CD4-positive, alpha-beta T cell (primary cell): ENCODE results near the gene TUBGCP2. TPM values are rescaled to one million over a fixed set of nuclear protein-coding genes. Genes with fewer than 3 reads are reported as not detected.

Experiments used
- ATAC-seq: fragments of 200-7000 bp; cut with Tn5 transposase; one replicate; pipeline ENCODE4 v1.10.0; 2022; ENCODE audit warnings: mild to moderate bottlenecking; ENCODE audit not compliant: poor library complexity
- CTCF ChIA-PET: fragments of 350-600 bp; sonication (Branson Sonifier 250); formaldehyde crosslinking; loops from one replicate; lab custom pipeline; 2021; ENCODE audit warnings: antibody characterized with exemption, inconsistent platforms; lab: Charles Lee
- POLR2A ChIA-PET: fragments of 350-600 bp; sonication (Branson Sonifier 250); formaldehyde crosslinking; loops from one replicate; lab custom pipeline; 2021; ENCODE audit warnings: antibody characterized with exemption, inconsistent platforms; lab: Charles Lee
- DNase-seq, 14 experiments: peaks; one replicate each; pipeline ENCODE4 v3.0.0-alpha.2; 2013 to 2020; ENCODE audit warnings: mixed read lengths in 2 of 14
- H3K27ac ChIP-seq, 2 donors: one replicate each; pipeline versions ENCODE4 v1.5.1 to v1.7.0; 2013; ENCODE audit warnings: low read length in 2 of 2, low read depth in 1 of 2, mild to moderate bottlenecking in 1 of 2
- H3K27me3 ChIP-seq, 2 experiments: 1 replicate in 1 of 2; 2 replicates in 1 of 2; pipeline versions ENCODE4 v1.6.1 to v1.7.0; 2013; ENCODE audit warnings: low read length in 2 of 2, control low read depth in 1 of 2, mild to moderate bottlenecking in 1 of 2, moderate library complexity in 1 of 2; ENCODE audit not compliant: insufficient read depth in 2 of 2, control insufficient read depth in 1 of 2
- H3K36me3 ChIP-seq: one replicate; pipeline ENCODE4 v1.6.1; 2013; ENCODE audit warnings: low read length, control low read depth; ENCODE audit not compliant: insufficient read depth
- H3K4me1 ChIP-seq: one replicate; pipeline ENCODE4 v1.6.1; 2013; ENCODE audit warnings: low read length, control low read depth; ENCODE audit not compliant: insufficient read depth
- H3K4me3 ChIP-seq: one replicate; pipeline ENCODE4 v1.5.1; 2013; ENCODE audit warnings: mild to moderate bottlenecking, low read length, moderate library complexity
- H3K9me3 ChIP-seq, 2 experiments: 1 replicate in 1 of 2; 2 replicates in 1 of 2; pipeline versions ENCODE4 v1.6.1 to v1.7.0; 2013; ENCODE audit warnings: low read length in 2 of 2, mild to moderate bottlenecking in 2 of 2, control low read depth in 1 of 2, moderate library complexity in 1 of 2; ENCODE audit not compliant: control insufficient read depth in 1 of 2, insufficient read depth in 1 of 2
- H3K27ac Mint-ChIP-seq: one replicate; pipeline ENCODE4 v1.8.0; 2020; ENCODE audit warnings: mixed read lengths
- H3K27me3 Mint-ChIP-seq: one replicate; pipeline ENCODE4 v1.8.0; 2021; ENCODE audit warnings: mixed read lengths
- H3K36me3 Mint-ChIP-seq: one replicate; pipeline ENCODE4 v1.8.0; 2021; ENCODE audit warnings: low read depth, mixed read lengths
- H3K4me1 Mint-ChIP-seq: one replicate; pipeline ENCODE4 v1.8.0; 2021; ENCODE audit warnings: low read depth, mixed read lengths
- H3K4me3 Mint-ChIP-seq: one replicate; pipeline ENCODE4 v1.8.0; 2020; ENCODE audit warnings: mild to moderate bottlenecking, mixed read lengths
- H3K9me3 Mint-ChIP-seq: one replicate; pipeline ENCODE4 v1.8.0; 2020; ENCODE audit warnings: mixed read lengths
- CTCF ChIP-seq: fragments of 200-600 bp; IDR thresholded peaks from one replicate; pipeline ENCODE4 v1.8.0; 2022; ENCODE audit warnings: antibody characterized with exemption, mild to moderate bottlenecking
- intact Hi-C, 2 experiments: fragments of 100-400 bp; cut with DNase I in 1 of 2; cut with micrococcal nuclease in 1 of 2; formaldehyde crosslinking; loops; one replicate each; pipeline versions ENCODE4 v1.15.1 to v1.9.0; 2023 to 2025; cut with DNase I, micrococcal nuclease
- total RNA-seq, 174 experiments: library from RNA in 2 of 174; stranded (reverse) in 2 of 174; gene quantifications; one replicate each; pipeline ENCODE4 v1.2.3 and lab custom pipeline; 2021 to 2026

Gene TUBGCP2
- total RNA-seq, 2 experiments from 2014 or later, result 89.3 to 94.2 TPM

GRCh38 chr10:133309720-133310398 is 1.2 kb upstream of the TUBGCP2 start:
- H3K4me3 ChIP-seq, result peak overlapping the region; percentile 38
- CTCF ChIA-PET, result no interaction called here

GRCh38 chr10:133309100-133309719 is 538 bp upstream of the TUBGCP2 start:
- peaks cover 35% of the 10 kb centered on the region for H3K4me1 ChIP-seq
- CTCF ChIA-PET, result no interaction called here
- ATAC-seq, result peak; percentile 67
- H3K9me3 ChIP-seq, result peaks cover 0 to 9% of the 10 kb centered on the region in 2 experiments
- H3K27me3 Mint-ChIP-seq, result peaks cover 7% of the 10 kb centered on the region
- H3K27ac Mint-ChIP-seq, result peak overlapping the region; percentile 87
- peaks cover 51% of the 10 kb centered on the region for H3K36me3 Mint-ChIP-seq
- POLR2A ChIA-PET, result no interaction called here
- H3K4me3 Mint-ChIP-seq, result peak overlapping the region; percentile 86
- peaks cover 45% of the 10 kb centered on the region for H3K36me3 ChIP-seq
- no peaks in the 10 kb centered on the region for H3K9me3 Mint-ChIP-seq
- H3K27me3 ChIP-seq, result no peaks in the 10 kb centered on the region
- TF ChIP-seq CTCF, result no peak
- intact Hi-C loops, result loop anchor here (1.0 to 5.0 kb wide), 3 partner anchors 49 to 64 kb away; partner anchors contain the start of genes ECHS1 (in 2 of the 2) and FUOM (in 1 of the 2)
- H3K4me1 Mint-ChIP-seq, result peaks cover 29% of the 10 kb centered on the region
- DNase-seq, result peak; percentile 89 to 96 (median 94)
- H3K27ac ChIP-seq, result peak overlapping the region; percentile 80 to 99
- H3K4me3 ChIP-seq, result peak overlapping the region; percentile 78

More at GRCh38 chr10:133309720-133310398, 1.2 kb upstream of the TUBGCP2 start:
- peak overlapping the region in 1 of 2 donors; percentile 34 for H3K27ac ChIP-seq
- Mint-ChIP-seq H3K4me3 (peak overlapping the region; percentile 63), H3K9me3 (no peaks in the 10 kb centered on the region), H3K27ac (peak overlapping the region; percentile 87), H3K27me3 (peaks cover 7% of the 10 kb centered on the region), H3K4me1 (peaks cover 32% of the 10 kb centered on the region), H3K36me3 (peaks cover 52% of the 10 kb centered on the region)
- H3K9me3 ChIP-seq, result peaks cover 0 to 9% of the 10 kb centered on the region in 2 experiments
- no peaks in the 10 kb centered on the region for H3K27me3 ChIP-seq
- intact Hi-C loops, result loop anchor here (1.0 to 5.0 kb wide), 3 partner anchors 48 to 63 kb away; partner anchors contain the start of genes ECHS1 (in 2 of the 2) and FUOM (in 1 of the 2)
- H3K4me1 ChIP-seq, result peaks cover 33% of the 10 kb centered on the region
- H3K36me3 ChIP-seq, result peaks cover 45% of the 10 kb centered on the region
- ATAC-seq (no peak), DNase-seq (peak in 1 of 14 experiments; percentile 57)
- TF ChIP-seq CTCF, result no peak
- POLR2A ChIA-PET, result no interaction called here

GRCh38 chr10:133307776-133308420 is 774 bp downstream of the TUBGCP2 start:
- DNase-seq, result peak; percentile 79 to 94 (median 88)
- peaks cover 44% of the 10 kb centered on the region for H3K4me1 ChIP-seq
- H3K9me3 ChIP-seq, result peaks cover 0 to 9% of the 10 kb centered on the region in 2 experiments
- H3K27ac ChIP-seq, result peak overlapping the region; percentile 96 to 99
- peak; percentile 94 for TF ChIP-seq CTCF
- H3K27me3 ChIP-seq, result no peaks in the 10 kb centered on the region
- Mint-ChIP-seq H3K9me3 (no peaks in the 10 kb centered on the region), H3K27me3 (peaks cover 7% of the 10 kb centered on the region), H3K36me3 (peaks cover 58% of the 10 kb centered on the region), H3K4me1 (peaks cover 26% of the 10 kb centered on the region), H3K27ac (peak overlapping the region; percentile 99), H3K4me3 (peak overlapping the region; percentile 99)
- intact Hi-C loops, result loop anchor here (1.0 to 5.0 kb wide), 4 partner anchors 47 to 213 kb away; partner anchors contain the start of gene ECHS1 (in 2 of the 2)
- POLR2A ChIA-PET, result interaction anchor here (0.6 to 1.5 kb wide), 10 partner anchors 28 to 83 kb away, joined by 3 to 7 read pairs (median 4); partner anchors contain the start of genes ADAM8 and CALY
- peak overlapping the region; percentile 78 for H3K4me3 ChIP-seq
- CTCF ChIA-PET, result interaction anchor here (0.8 to 1.9 kb wide), 14 partner anchors 8 to 208 kb away, joined by 3 to 20 read pairs (median 4); partner anchors contain the start of genes ADAM8 and FUOM
- H3K36me3 ChIP-seq, result peaks cover 44% of the 10 kb centered on the region
- peak; percentile 71 for ATAC-seq
